Calu3 (cell line): ENCODE results near the gene ANO9. TPM values are rescaled to one million over a fixed set of nuclear protein-coding genes. Genes with fewer than 3 reads are reported as not detected.
"Not testable (repeated sequence)": the region's sequence is repeated elsewhere in the genome, so short reads cannot be mapped to it uniquely, and the experiment has no call there.

ENCODE experiments used
- BruUV-seq: library from RNA; stranded (reverse); fragments of 400-500 nt; replicated peaks from 2 replicates; lab custom pipeline; 2021; lab: Mats Ljungman, UMichigan
- CTCF ChIA-PET: fragments of 300-600 bp; sonication (Branson Sonifier 250); formaldehyde crosslinking; loops from one replicate; lab custom pipeline; 2022; ENCODE audit warnings: antibody characterized with exemption; lab: Charles Lee
- DNase-seq: peaks from one replicate; pipeline ENCODE4 v3.0.0; 2022
- H3K27ac Mint-ChIP-seq: one replicate; pipeline ENCODE4 v1.8.0; 2022; ENCODE audit warnings: mixed read lengths; ENCODE audit not compliant: unreplicated experiment
- H3K27me3 Mint-ChIP-seq: one replicate; pipeline ENCODE4 v1.8.0; 2022; ENCODE audit warnings: mixed read lengths; ENCODE audit not compliant: unreplicated experiment
- H3K36me3 Mint-ChIP-seq: one replicate; pipeline ENCODE4 v1.8.0; 2022; ENCODE audit warnings: mild to moderate bottlenecking, moderate library complexity, mixed read lengths; ENCODE audit not compliant: insufficient read depth, unreplicated experiment
- H3K4me1 Mint-ChIP-seq: one replicate; pipeline ENCODE4 v1.8.0; 2022; ENCODE audit warnings: mild to moderate bottlenecking, low read depth, mixed read lengths; ENCODE audit not compliant: unreplicated experiment
- H3K4me3 Mint-ChIP-seq: one replicate; pipeline ENCODE4 v1.8.0; 2022; ENCODE audit warnings: mild to moderate bottlenecking, low read depth, moderate library complexity, mixed read lengths; ENCODE audit not compliant: unreplicated experiment
- H3K9me3 Mint-ChIP-seq: one replicate; pipeline ENCODE4 v1.8.0; 2022; ENCODE audit warnings: low read depth, mixed read lengths; ENCODE audit not compliant: unreplicated experiment
- intact Hi-C: fragments of 100-400 bp; cut with micrococcal nuclease; formaldehyde crosslinking; loops from one replicate; pipeline ENCODE4 v1.10.0; 2022; ENCODE audit not compliant: unreplicated experiment
- total RNA-seq: library from RNA; stranded (reverse); gene quantifications from 2 replicates; pipeline ENCODE4 v1.2.3, GENCODE V29; 2022
- TF ChIP-seq, protein P1 (sequence below): fragments of 200-600 bp; IDR thresholded peaks from one replicate; pipeline ENCODE4 v1.8.0; 2022; ENCODE audit warnings: antibody characterized with exemption; ENCODE audit not compliant: unreplicated experiment

ANO9 gene
- total RNA-seq, 1 experiment from 2014 or later = 27.2 TPM

DNA sequence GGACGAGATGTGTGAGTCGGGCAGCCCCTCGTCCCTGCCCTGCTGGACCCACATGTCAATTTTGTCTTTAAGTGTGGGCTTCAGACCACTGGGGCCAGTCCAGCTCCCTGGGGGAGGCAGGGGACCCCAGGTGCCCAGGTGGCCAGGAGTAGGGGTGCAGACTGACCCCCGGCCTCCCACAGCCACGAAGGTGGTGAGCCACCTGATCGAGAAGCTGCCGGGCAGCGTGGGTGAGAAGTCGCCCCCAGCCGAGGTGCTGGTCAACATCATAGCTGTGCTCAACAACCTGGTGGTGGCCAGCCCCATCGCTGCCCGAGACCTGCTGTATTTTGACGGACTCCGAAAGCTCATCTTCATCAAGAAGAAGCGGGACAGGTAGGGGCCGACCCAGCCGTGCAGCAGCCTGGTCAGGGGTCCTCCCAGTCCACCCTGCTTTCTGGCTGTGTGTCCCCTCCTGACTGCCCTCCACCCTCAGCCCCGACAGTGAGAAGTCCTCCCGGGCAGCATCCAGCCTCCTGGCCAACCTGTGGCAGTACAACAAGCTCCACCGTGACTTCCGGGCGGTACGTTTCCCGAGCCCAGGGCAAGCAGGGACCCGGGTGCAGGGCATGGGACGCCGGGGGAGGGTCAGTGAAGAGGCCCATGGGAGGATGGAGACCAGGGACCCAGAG lies 37.9 kb downstream of the ANO9 start:
- H3K27me3 Mint-ChIP-seq = no peaks in the 10 kb centered on the region
- no peak overlapping the region for H3K4me3 Mint-ChIP-seq
- H3K4me1 Mint-ChIP-seq = no peaks in the 10 kb centered on the region
- BruUV-seq = no TSS peak
- no peak overlapping the region for H3K27ac Mint-ChIP-seq
- intact Hi-C loops = no loop called here
- no peak for DNase-seq
- no peaks in the 10 kb centered on the region for H3K9me3 Mint-ChIP-seq
- H3K36me3 Mint-ChIP-seq = peaks cover 64% of the 10 kb centered on the region
- CTCF ChIA-PET = no interaction called here
- TF ChIP-seq, protein P1, sequence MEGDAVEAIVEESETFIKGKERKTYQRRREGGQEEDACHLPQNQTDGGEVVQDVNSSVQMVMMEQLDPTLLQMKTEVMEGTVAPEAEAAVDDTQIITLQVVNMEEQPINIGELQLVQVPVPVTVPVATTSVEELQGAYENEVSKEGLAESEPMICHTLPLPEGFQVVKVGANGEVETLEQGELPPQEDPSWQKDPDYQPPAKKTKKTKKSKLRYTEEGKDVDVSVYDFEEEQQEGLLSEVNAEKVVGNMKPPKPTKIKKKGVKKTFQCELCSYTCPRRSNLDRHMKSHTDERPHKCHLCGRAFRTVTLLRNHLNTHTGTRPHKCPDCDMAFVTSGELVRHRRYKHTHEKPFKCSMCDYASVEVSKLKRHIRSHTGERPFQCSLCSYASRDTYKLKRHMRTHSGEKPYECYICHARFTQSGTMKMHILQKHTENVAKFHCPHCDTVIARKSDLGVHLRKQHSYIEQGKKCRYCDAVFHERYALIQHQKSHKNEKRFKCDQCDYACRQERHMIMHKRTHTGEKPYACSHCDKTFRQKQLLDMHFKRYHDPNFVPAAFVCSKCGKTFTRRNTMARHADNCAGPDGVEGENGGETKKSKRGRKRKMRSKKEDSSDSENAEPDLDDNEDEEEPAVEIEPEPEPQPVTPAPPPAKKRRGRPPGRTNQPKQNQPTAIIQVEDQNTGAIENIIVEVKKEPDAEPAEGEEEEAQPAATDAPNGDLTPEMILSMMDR = no peak

GRCh38 chr11:403021-403760 lies 38.6 kb downstream of the ANO9 start:
- Mint-ChIP-seq H3K27me3 (no peaks in the 10 kb centered on the region), H3K4me1 (no peaks in the 10 kb centered on the region), H3K36me3 (peaks cover 70% of the 10 kb centered on the region), H3K27ac (no peak overlapping the region), H3K4me3 (no peak overlapping the region), H3K9me3 (no peaks in the 10 kb centered on the region)
- no TSS peak for BruUV-seq
- no peak for DNase-seq
- TF ChIP-seq, protein P1 = no peak
- intact Hi-C loops = no loop called here
- CTCF ChIA-PET = no interaction called here

DNA sequence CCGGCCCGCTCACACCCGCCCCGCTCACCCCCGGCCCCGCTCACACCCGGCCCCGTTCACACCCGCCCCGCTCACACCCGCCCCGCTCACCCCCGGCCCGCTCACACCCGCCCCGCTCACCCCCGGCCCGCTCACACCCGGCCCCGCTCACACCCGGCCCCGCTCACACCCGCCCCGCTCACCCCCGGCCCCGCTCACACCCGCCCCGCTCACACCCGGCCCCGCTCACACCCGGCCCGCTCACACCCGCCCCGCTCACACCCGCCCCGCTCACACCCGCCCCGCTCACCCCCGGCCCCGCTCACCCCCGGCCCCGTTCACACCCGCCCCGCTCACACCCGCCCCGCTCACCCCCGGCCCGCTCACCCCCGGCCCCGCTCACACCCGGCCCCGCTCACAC lies 40.6 kb downstream of the ANO9 start:
- intact Hi-C loops, CTCF ChIA-PET, H3K9me3 Mint-ChIP-seq, BruUV-seq, H3K27ac Mint-ChIP-seq, H3K4me1 Mint-ChIP-seq, H3K27me3 Mint-ChIP-seq, H3K4me3 Mint-ChIP-seq, DNase-seq: not testable (repeated sequence)
- peaks cover 63% of the 10 kb centered on the region for H3K36me3 Mint-ChIP-seq

- intact Hi-C loops = no loop called here
These were observed 41.5 kb downstream of the ANO9 start for GRCh38 chr11:400241-400689.

More at GRCh38 chr11:400241-400689, 41.5 kb downstream of the ANO9 start:
- Mint-ChIP-seq H3K27me3 (no peaks in the 10 kb centered on the region), H3K27ac (peak overlapping the region; percentile 27), H3K4me3 (no peak overlapping the region), H3K36me3 (peaks cover 62% of the 10 kb centered on the region), H3K9me3 (no peaks in the 10 kb centered on the region), H3K4me1 (peaks cover 8% of the 10 kb centered on the region)
- CTCF ChIA-PET = no interaction called here
- BruUV-seq = no TSS peak
- DNase-seq = no peak
- TF ChIP-seq, protein P1 = no peak
